ENCODE data around the gene RPL37. TPM values are rescaled to one million over a fixed set of nuclear protein-coding genes. Genes with fewer than 3 reads are reported as not detected.

The RPL37 gene
- total RNA-seq, 1 experiment from 2014 or later = 1,279 TPM

- RAD21 ChIA-PET (ENCODE audit: low non-redundant PET in 1 of 2, low total read pairs in 2 of 2, uncharacterized antibody in 2 of 2, unreplicated experiment in 2 of 2) = no interaction called here
- Histone ChIP-seq H3K9ac (ENCODE audit: low read length) (no peak overlapping the region), H3K27ac (ENCODE audit: low read depth, low read length) (no peak overlapping the region), H3K27me3 (ENCODE audit: insufficient read depth, low read length) (no peaks in the 10 kb centered on the region), H3K79me2 (ENCODE audit: insufficient read depth, low read length) (peaks cover 73% of the 10 kb centered on the region), H3K4me3 (replicated peaks in 1 of 2; ENCODE audit: low read depth in 1 of 2, low read length in 2 of 2) (no peak overlapping the region), H3K9me3 (ENCODE audit: control insufficient read depth in 1 of 2, insufficient read depth in 1 of 2, low read depth in 1 of 2, low read length in 2 of 2) (no peaks in the 10 kb centered on the region), H3K4me1 (ENCODE audit: control insufficient read depth in 1 of 2, insufficient read depth in 2 of 2, low read length in 2 of 2) (peaks cover 0 to 7% of the 10 kb centered on the region in 2 experiments; a peak in 2 of 4 replicates), H4K20me1 (ENCODE audit: insufficient read depth) (peaks cover 21% of the 10 kb centered on the region; the same call in 1 of the 2 replicates), H3K36me3 (ENCODE audit: control insufficient read depth in 1 of 2, insufficient read depth in 2 of 2, low read length in 2 of 2) (peaks cover 6 to 7% of the 10 kb centered on the region in 2 experiments; a peak in 3 of 4 replicates), H2AFZ (ENCODE audit: low read depth, low read length, poor library complexity, severe bottlenecking) (no peak overlapping the region), H3K4me2 (ENCODE audit: low read length) (no peak overlapping the region), H3K9me2 (ENCODE audit: insufficient read depth) (no peaks in the 10 kb centered on the region)
- POLR2A ChIA-PET = no interaction called here
- intact Hi-C loops (cut with micrococcal nuclease) = no loop called here
- BruUV-seq (replicated peaks) = no TSS peak
- no peak for DNase-seq (ENCODE audit: low read depth, low spot score)
- CTCF ChIA-PET = no interaction called here
- no peak for ATAC-seq
- TF ChIP-seq EGR1 (IDR thresholded peaks at IDR 0.05; ENCODE audit: low read depth) (no peak), JUND (IDR thresholded peaks at IDR 0.05) (no peak), CBX3 (IDR thresholded peaks at IDR 0.05; ENCODE audit: low read depth) (no peak), POLR2AphosphoS5 (IDR thresholded peaks at IDR 0.05; ENCODE audit: low read depth, low read length) (no peak)
Measured at GRCh38 chr5:40780199-40780598, 54.8 kb downstream of the RPL37 start.

- H3K4me1 ChIP-seq (ENCODE audit: control insufficient read depth in 1 of 2, insufficient read depth in 2 of 2, low read length in 2 of 2) = peaks cover 0 to 5% of the 10 kb centered on the region in 2 experiments; a peak in 2 of 4 replicates
Measured at GRCh38 chr5:40779561-40779960, 55.5 kb downstream of the RPL37 start.

More at GRCh38 chr5:40779561-40779960, 55.5 kb downstream of the RPL37 start:
- ChIA-PET RAD21 (ENCODE audit: low non-redundant PET in 1 of 2, low total read pairs in 2 of 2, uncharacterized antibody in 2 of 2, unreplicated experiment in 2 of 2) (no interaction called here), POLR2A (no interaction called here), CTCF (no interaction called here)
- Histone ChIP-seq H3K9me3 (ENCODE audit: control insufficient read depth in 1 of 2, insufficient read depth in 1 of 2, low read depth in 1 of 2, low read length in 2 of 2) (no peaks in the 10 kb centered on the region), H3K4me2 (ENCODE audit: low read length) (no peak overlapping the region), H3K4me3 (replicated peaks in 1 of 2; ENCODE audit: low read depth in 1 of 2, low read length in 2 of 2) (no peak overlapping the region), H3K79me2 (ENCODE audit: insufficient read depth, low read length) (peaks cover 70% of the 10 kb centered on the region), H3K36me3 (ENCODE audit: control insufficient read depth in 1 of 2, insufficient read depth in 2 of 2, low read length in 2 of 2) (peaks cover 7 to 8% of the 10 kb centered on the region in 2 experiments; a peak in 3 of 4 replicates), H3K9ac (ENCODE audit: low read length) (no peak overlapping the region), H3K27ac (ENCODE audit: low read depth, low read length) (no peak overlapping the region), H4K20me1 (ENCODE audit: insufficient read depth) (peaks cover 19% of the 10 kb centered on the region; the same call in 1 of the 2 replicates), H3K9me2 (ENCODE audit: insufficient read depth) (no peaks in the 10 kb centered on the region), H2AFZ (ENCODE audit: low read depth, low read length, poor library complexity, severe bottlenecking) (no peak overlapping the region), H3K27me3 (ENCODE audit: insufficient read depth, low read length) (no peaks in the 10 kb centered on the region)
- ATAC-seq (no peak), DNase-seq (ENCODE audit: low read depth, low spot score) (no peak)
- intact Hi-C loops (cut with micrococcal nuclease) = loop anchor here (10.0 kb wide), 1 partner anchor 65 kb away; no protein-coding TSS in a partner anchor
- no TSS peak for BruUV-seq (replicated peaks)
- TF ChIP-seq ZNF274 (IDR thresholded peaks at IDR 0.05; ENCODE audit: low read depth, low read length) = no peak
